ENCODE results near the gene ACRBP.

DNA sequence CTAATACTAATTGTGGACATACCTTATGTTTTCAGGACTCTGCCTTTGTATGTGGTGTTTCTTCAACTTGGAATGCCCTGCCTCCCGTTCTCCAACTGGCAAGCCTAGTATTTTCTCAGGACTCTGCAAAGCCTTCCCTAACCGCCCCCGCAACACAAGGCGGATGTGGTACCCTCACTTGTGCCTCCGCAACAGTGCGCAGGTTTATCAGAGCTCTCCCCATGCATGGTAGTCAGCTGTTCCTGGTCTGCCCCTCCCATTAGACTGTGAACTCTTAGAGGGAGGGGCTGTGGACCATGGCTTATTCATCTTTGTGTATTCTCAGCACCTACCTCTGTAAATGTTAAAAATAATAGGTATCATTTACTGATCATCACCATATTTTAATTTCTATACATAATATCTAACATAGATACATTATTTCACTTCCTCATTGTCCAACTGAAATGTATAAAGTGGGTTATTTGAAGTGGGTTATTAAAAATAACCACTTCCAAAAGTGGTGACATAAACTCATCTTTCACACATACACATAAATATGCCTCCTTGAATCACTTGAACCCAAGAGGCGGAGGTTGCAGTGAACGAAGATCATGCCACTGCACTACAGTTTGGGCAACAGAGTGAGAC, 20.5 kb downstream of the ACRBP start:
- TF ChIP-seq, protein P1, sequence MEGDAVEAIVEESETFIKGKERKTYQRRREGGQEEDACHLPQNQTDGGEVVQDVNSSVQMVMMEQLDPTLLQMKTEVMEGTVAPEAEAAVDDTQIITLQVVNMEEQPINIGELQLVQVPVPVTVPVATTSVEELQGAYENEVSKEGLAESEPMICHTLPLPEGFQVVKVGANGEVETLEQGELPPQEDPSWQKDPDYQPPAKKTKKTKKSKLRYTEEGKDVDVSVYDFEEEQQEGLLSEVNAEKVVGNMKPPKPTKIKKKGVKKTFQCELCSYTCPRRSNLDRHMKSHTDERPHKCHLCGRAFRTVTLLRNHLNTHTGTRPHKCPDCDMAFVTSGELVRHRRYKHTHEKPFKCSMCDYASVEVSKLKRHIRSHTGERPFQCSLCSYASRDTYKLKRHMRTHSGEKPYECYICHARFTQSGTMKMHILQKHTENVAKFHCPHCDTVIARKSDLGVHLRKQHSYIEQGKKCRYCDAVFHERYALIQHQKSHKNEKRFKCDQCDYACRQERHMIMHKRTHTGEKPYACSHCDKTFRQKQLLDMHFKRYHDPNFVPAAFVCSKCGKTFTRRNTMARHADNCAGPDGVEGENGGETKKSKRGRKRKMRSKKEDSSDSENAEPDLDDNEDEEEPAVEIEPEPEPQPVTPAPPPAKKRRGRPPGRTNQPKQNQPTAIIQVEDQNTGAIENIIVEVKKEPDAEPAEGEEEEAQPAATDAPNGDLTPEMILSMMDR (IDR thresholded peaks at IDR 0.05; ENCODE audit: low read depth, low read length): no peak
- TF ChIP-seq POLR2A (IDR thresholded peaks at IDR 0.05; ENCODE audit: extremely low read depth, insufficient read length): no peak

Measured in NB4 (cell line).